ENCODE results near the gene SPTLC1. TPM values are rescaled to one million over a fixed set of nuclear protein-coding genes. Genes with fewer than 3 reads are reported as not detected.
"Not testable (repeated sequence)": the region's sequence is repeated elsewhere in the genome, so short reads cannot be mapped to it uniquely, and the experiment has no call there.

The SPTLC1 gene
- total RNA-seq, 4 donors from 2014 or later = 50.0 to 57.8 (median 52.5) TPM

DNA sequence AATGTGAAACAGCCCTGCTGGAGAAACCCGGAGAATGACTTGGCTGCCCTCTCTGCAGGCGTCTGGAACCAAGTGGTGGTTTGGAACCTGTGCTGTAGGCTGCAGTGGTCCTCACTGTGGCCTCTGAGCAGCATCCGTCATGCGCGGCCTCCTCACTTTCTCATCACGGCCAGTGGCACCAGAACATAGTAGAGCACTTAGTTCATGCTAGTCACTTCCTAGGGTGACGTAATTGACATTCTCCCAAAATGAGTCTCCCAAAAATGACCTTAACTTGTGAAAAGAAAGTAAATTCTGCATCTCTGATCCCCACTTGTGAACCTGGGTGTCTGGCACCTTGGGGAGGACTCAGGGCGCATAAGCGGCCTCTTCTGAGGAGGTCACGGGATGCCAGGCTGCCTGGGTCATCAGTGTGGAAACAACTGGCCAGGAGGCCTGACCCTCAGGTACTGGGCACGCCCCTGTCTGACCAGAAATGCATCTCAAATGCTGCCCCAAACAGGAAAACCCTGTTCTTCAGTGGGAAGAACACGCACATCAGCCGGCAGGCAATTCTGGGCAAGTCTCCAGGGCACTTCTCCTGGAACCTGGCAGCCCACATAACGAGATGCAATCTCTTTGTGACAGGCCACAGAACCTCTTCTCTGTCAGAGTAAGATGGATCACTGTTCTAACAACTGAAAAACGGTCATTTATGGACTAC is 36.6 kb upstream of the SPTLC1 start:
- no peaks in the 10 kb centered on the region for H3K27me3 ChIP-seq
- no peak overlapping the region for H3K27ac ChIP-seq (replicated peaks in 1 of 4)
- H3K4me1 ChIP-seq = peaks cover 11 to 40% (median 30%) of the 10 kb centered on the region in 4 donors
- H3K36me3 ChIP-seq = no peaks in the 10 kb centered on the region
- peak; percentile 90 for DNase-seq (ENCODE audit: extremely low spot score)
- intact Hi-C loops (cut with DNase I) = no loop called here
- 79% methylated on average over 13 of the region's 15 CpGs for WGBS
- no peak overlapping the region for H3K4me3 ChIP-seq
- TF ChIP-seq POLR2A (IDR thresholded peaks at IDR 0.05; ENCODE audit: low read depth) (no peak), POLR2AphosphoS5 (IDR thresholded peaks at IDR 0.05) (no peak), CTCF (IDR thresholded peaks at IDR 0.05) (no peak), EP300 (IDR thresholded peaks at IDR 0.05) (no peak)
- no peaks in the 10 kb centered on the region for H3K9me3 ChIP-seq

- 78% methylated on average over 7 of the region's 7 CpGs for WGBS
- H3K4me3 ChIP-seq; H3K27me3 ChIP-seq; H3K9me3 ChIP-seq; H3K27ac ChIP-seq (replicated peaks in 1 of 4); H3K36me3 ChIP-seq; DNase-seq (ENCODE audit: extremely low spot score); intact Hi-C loops (cut with DNase I): not testable (repeated sequence)
- H3K4me1 ChIP-seq = peaks cover 16 to 48% (median 39%) of the 10 kb centered on the region in 4 donors
Measured at GRCh38 chr9:92150501-92151470, 35.6 kb upstream of the SPTLC1 start.

DNA sequence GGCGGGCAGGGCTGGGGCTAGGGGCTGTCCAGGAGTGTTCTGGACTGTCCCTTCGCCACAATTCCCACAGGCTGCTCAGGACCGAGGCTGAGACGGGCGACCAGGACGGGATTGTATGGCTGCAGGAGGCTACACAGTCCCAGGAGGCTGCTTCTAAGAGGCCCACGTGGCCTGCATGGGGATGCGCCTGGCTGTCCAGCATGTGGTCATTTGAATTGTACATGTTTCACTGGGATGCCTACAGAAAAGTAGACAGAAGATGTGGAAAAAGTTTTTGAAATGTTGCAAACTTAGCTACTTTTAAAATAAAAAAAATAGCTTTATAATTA is 32.6 kb upstream of the SPTLC1 start:
- Histone ChIP-seq H3K27me3 (no peaks in the 10 kb centered on the region), H3K9me3 (no peaks in the 10 kb centered on the region), H3K27ac (replicated peaks in 1 of 4) (peak overlapping the region; percentile 62 to 75 (median 66)), H3K36me3 (no peaks in the 10 kb centered on the region), H3K4me3 (no peak overlapping the region), H3K4me1 (peaks cover 16 to 34% (median 29%) of the 10 kb centered on the region in 4 donors)
- WGBS = 74% methylated on average over 6 of the region's 8 CpGs
- intact Hi-C loops (cut with DNase I) = no loop called here
- DNase-seq (ENCODE audit: extremely low spot score) = no peak
- TF ChIP-seq POLR2A (IDR thresholded peaks at IDR 0.05; ENCODE audit: low read depth) = no peak

DNA sequence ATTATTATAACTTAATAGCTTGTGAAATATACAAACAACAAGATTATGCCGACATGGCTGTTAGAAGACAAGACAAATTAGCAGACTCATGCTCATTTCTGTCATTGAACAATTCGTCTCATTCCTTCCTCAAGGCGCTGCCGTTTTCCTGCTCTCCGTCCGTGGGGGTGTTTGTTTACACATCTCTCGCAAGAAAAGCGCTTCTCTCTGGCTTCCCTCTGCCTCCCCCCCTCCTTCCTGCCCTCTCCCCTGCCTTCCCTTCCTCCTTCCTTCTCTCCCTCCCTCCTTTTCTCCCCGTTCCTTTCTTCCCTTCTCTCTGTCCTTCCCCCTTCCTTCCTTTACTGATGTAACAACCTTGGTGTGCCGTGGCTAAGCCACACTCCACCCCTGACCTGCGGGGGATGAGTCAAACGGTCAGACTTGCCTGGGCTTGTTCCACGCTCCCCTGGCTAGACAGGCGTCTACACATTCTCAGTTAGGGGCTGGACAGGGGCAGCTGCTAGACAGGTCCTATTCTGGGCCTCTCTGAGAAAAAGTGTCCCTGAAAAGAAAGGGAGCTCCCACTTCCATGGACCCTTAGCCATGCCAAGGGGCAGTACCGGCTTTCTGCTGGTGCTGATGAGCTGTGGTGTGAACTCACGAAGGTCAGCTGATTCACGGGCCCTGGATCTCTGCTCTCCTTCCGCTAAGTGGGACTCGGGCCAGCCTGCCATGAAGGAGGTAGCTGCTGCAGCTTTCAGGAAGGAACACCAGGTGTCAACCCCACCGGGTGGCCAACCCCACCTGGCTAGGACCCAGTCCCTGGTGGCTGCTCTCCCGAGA is 32.0 kb upstream of the SPTLC1 start:
- WGBS = 14% methylated on average over 19 of the region's 21 CpGs
- DNase-seq (ENCODE audit: extremely low spot score) = no peak
- peaks cover 0 to 1% (median 0%) of the 10 kb centered on the region in 4 donors for H3K27me3 ChIP-seq
- no peaks in the 10 kb centered on the region for H3K9me3 ChIP-seq
- intact Hi-C loops (cut with DNase I) = no loop called here
- no peaks in the 10 kb centered on the region for H3K36me3 ChIP-seq
- H3K27ac ChIP-seq (replicated peaks in 1 of 4) = peak overlapping the region; percentile 62 to 75 (median 66)
- H3K4me1 ChIP-seq = peaks cover 16 to 28% (median 24%) of the 10 kb centered on the region in 4 donors
- TF ChIP-seq CTCF (IDR thresholded peaks at IDR 0.05) (no peak), POLR2AphosphoS5 (IDR thresholded peaks at IDR 0.05) (no peak), POLR2A (IDR thresholded peaks at IDR 0.05; ENCODE audit: low read depth) (no peak), EP300 (IDR thresholded peaks at IDR 0.05) (no peak)
- peak overlapping the region in 3 of 4 donors; percentile 6 to 31 (median 19) for H3K4me3 ChIP-seq

- intact Hi-C loops (cut with DNase I) = no loop called here
- TF ChIP-seq POLR2A (IDR thresholded peaks at IDR 0.05; ENCODE audit: low read depth) (no peak), CTCF (IDR thresholded peaks at IDR 0.05) (no peak), POLR2AphosphoS5 (IDR thresholded peaks at IDR 0.05) (no peak), EP300 (IDR thresholded peaks at IDR 0.05) (no peak)
- Histone ChIP-seq H3K4me1 (peaks cover 16 to 26% (median 21%) of the 10 kb centered on the region in 4 donors), H3K27ac (replicated peaks in 1 of 4) (peak overlapping the region; percentile 62 to 75 (median 66)), H3K27me3 (peaks cover 0 to 7% (median 0%) of the 10 kb centered on the region in 4 donors), H3K9me3 (no peaks in the 10 kb centered on the region), H3K4me3 (peak overlapping the region in 1 of 4 donors; percentile 31), H3K36me3 (no peaks in the 10 kb centered on the region)
- WGBS = 44% methylated on average over 3 of the region's 3 CpGs
- DNase-seq (ENCODE audit: extremely low spot score) = no peak
Measured at GRCh38 chr9:92146610-92147009, 31.4 kb upstream of the SPTLC1 start.

- H3K27ac ChIP-seq (replicated peaks in 1 of 4); H3K9me3 ChIP-seq; H3K4me3 ChIP-seq; DNase-seq (ENCODE audit: extremely low spot score); H3K36me3 ChIP-seq; intact Hi-C loops (cut with DNase I): not testable (repeated sequence)
- Histone ChIP-seq H3K27me3 (peaks cover 0 to 16% (median 0%) of the 10 kb centered on the region in 4 donors), H3K4me1 (peaks cover 22 to 34% (median 28%) of the 10 kb centered on the region in 4 donors)
- WGBS = 90% methylated on average over 3 of the region's 3 CpGs
Measured at GRCh38 chr9:92145784-92146183, 30.6 kb upstream of the SPTLC1 start.
